GDM1 (cell line): ENCODE measurements around the gene ANKLE2.
"Not testable (repeated sequence)": the region's sequence is repeated elsewhere in the genome, so short reads cannot be mapped to it uniquely, and the experiment has no call there.

Experiments
- DNase-seq: peaks from one replicate; lab custom pipeline; 2025; lab: John Stamatoyannopoulos, UW

The ANKLE2 gene

GRCh38 chr12:132776816-132777568 is 15.4 kb upstream of the ANKLE2 start:
- DNase-seq, result no peak

- DNase-seq, result not testable (repeated sequence)
These were observed 14.6 kb upstream of the ANKLE2 start for GRCh38 chr12:132776230-132776625.

GRCh38 chr12:132775502-132776229 is 14.0 kb upstream of the ANKLE2 start:
- DNase-seq, result no peak

GRCh38 chr12:132774646-132775275 is 13.1 kb upstream of the ANKLE2 start:
- no peak for DNase-seq

GRCh38 chr12:132774159-132774558 is 12.5 kb upstream of the ANKLE2 start:
- DNase-seq, result no peak

GRCh38 chr12:132773077-132773955 is 11.7 kb upstream of the ANKLE2 start:
- no peak for DNase-seq

- DNase-seq, result no peak
These were observed 11.0 kb upstream of the ANKLE2 start for GRCh38 chr12:132772606-132773005.

GRCh38 chr12:132771126-132771838 is 9.7 kb upstream of the ANKLE2 start:
- no peak for DNase-seq

GRCh38 chr12:132766380-132767085 is 4.9 kb upstream of the ANKLE2 start:
- DNase-seq, result no peak

- peak; percentile 53 for DNase-seq
These were observed 3.7 kb upstream of the ANKLE2 start for GRCh38 chr12:132765361-132765760.

- DNase-seq, result no peak
These were observed 2.6 kb upstream of the ANKLE2 start for GRCh38 chr12:132764231-132764630.

GRCh38 chr12:132761921-132762583 is 420 bp upstream of the ANKLE2 start:
- peak; percentile 90 for DNase-seq

- DNase-seq, result no peak
These were observed 2.3 kb downstream of the ANKLE2 start for GRCh38 chr12:132759359-132759758.

- not testable (repeated sequence) for DNase-seq
These were observed 2.8 kb downstream of the ANKLE2 start for GRCh38 chr12:132758825-132759224.

GRCh38 chr12:132754160-132754932 is 7.3 kb downstream of the ANKLE2 start:
- DNase-seq, result no peak

GRCh38 chr12:132753670-132754069 is 8.0 kb downstream of the ANKLE2 start:
- not testable (repeated sequence) for DNase-seq

GRCh38 chr12:132748319-132748718 is 13.3 kb downstream of the ANKLE2 start:
- DNase-seq, result no peak

- DNase-seq, result no peak
These were observed 13.7 kb downstream of the ANKLE2 start for GRCh38 chr12:132747896-132748295.

GRCh38 chr12:132747395-132747794 is 14.2 kb downstream of the ANKLE2 start:
- no peak for DNase-seq
